Measurements from ENCODE around the gene PGAP6. TPM values are rescaled to one million over a fixed set of nuclear protein-coding genes. Genes with fewer than 3 reads are reported as not detected.

The PGAP6 gene
- total RNA-seq, 1 donor from 2014 or later: 47.6 TPM

DNA sequence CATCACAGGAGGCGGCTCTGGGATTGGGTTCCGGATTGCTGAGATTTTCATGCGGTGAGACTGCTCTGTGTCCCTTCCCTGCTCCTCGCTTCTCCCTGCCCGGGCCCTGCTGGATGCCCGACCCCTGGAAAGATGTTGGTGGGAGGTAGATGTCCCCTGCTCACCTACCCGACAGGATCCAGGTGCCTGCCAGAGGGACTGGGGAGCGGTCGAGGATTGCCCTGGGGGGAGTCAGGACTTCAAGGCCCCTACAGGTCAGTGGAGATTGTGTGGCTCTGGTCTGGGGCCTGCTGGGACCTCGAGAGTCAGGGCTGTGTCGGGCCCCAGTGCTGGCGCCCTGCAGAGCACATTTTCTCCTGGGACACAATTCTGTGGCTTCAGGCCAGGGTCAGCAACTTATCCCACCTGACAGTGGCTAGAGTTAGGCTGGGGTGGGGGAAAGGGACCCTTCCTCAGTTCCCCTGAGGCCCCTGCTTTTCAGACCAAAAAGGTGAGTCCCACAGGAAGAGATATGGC, 23.3 kb upstream of the PGAP6 start:
- intact Hi-C loops (cut with DNase I): no loop called here
- DNase-seq (ENCODE audit: low spot score in 2 of 2): no peak
- no peaks in the 10 kb centered on the region for H3K9me3 ChIP-seq
- H3K4me3 ChIP-seq: no peak overlapping the region
- peaks cover 0 to 2% of the 10 kb centered on the region in 2 donors for H3K36me3 ChIP-seq
- TF ChIP-seq, protein P1, sequence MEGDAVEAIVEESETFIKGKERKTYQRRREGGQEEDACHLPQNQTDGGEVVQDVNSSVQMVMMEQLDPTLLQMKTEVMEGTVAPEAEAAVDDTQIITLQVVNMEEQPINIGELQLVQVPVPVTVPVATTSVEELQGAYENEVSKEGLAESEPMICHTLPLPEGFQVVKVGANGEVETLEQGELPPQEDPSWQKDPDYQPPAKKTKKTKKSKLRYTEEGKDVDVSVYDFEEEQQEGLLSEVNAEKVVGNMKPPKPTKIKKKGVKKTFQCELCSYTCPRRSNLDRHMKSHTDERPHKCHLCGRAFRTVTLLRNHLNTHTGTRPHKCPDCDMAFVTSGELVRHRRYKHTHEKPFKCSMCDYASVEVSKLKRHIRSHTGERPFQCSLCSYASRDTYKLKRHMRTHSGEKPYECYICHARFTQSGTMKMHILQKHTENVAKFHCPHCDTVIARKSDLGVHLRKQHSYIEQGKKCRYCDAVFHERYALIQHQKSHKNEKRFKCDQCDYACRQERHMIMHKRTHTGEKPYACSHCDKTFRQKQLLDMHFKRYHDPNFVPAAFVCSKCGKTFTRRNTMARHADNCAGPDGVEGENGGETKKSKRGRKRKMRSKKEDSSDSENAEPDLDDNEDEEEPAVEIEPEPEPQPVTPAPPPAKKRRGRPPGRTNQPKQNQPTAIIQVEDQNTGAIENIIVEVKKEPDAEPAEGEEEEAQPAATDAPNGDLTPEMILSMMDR (IDR thresholded peaks at IDR 0.05): no peak
- H3K4me1 ChIP-seq: peaks cover 0 to 6% of the 10 kb centered on the region in 2 donors
- no peaks in the 10 kb centered on the region for H3K27me3 ChIP-seq
- no peak overlapping the region for H3K27ac ChIP-seq

DNA sequence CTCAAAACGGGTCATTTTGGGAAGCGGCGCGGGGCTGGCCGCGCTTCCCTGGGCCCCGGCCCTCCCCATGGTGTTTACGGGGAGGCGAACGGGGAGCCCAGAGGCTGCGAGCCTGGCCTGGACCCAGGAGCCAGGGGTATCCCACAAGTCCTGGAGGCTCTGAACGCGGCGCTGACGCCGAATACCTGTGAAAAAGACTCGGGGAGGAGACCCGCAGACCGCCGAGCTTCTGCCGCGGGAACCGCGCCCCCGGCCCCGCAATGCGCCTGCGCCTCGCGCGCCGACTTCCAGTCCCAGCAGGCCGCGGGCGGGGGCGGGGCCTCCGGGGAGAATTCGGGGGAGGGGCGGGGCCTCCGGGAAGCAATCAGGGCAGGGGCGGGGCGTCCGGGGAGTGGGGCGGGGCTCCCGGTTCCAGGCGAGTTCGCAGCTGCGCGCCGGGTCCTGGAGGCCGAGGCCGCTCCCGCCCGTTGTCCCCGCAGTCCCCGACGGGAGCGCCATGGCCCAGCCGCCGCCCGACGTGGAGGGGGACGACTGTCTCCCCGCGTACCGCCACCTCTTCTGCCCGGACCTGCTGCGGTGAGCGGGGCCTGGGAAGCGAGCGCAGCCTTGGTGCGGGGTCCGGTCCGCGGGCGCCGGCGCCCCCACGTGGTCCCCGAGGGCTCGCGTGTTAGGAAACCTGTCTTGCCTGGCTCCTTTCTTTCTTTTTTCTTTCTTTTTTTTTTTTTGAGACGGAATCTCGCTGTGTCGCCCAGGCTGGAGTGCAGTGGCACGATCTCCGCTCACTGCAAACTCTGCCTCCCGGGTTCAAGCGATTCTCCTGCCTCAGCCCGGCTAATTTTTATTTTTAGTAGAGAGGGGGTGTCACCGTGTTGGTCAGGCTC, 19.9 kb upstream of the PGAP6 start, which contains the start of gene DECR2:
DECR2 (plus strand) TSS at position 418 of the 881 bp plus-strand sequence; CDS start at position 497, 79 bp downstream.
- H3K4me3 ChIP-seq: peak within 1 kb of the TSS; percentile 63 to 76
- intact Hi-C loops (cut with DNase I): loop anchor here (1.0 to 2.0 kb wide), 3 partner anchors 19 to 49 kb away; partner anchors contain the start of genes AXIN1 and RAB11FIP3
- H3K9me3 ChIP-seq: no peaks in the 10 kb centered on the region
- TF ChIP-seq, protein P1 (IDR thresholded peaks at IDR 0.05): peak; percentile 21 to 67 (median 63)
- no peaks in the 10 kb centered on the region for H3K27me3 ChIP-seq
- peaks cover 4 to 10% of the 10 kb centered on the region in 2 donors for H3K4me1 ChIP-seq
- H3K27ac ChIP-seq: peak within 1 kb of the TSS; percentile 88 to 93
- no peaks in the 10 kb centered on the region for H3K36me3 ChIP-seq
- DNase-seq (ENCODE audit: low spot score in 2 of 2): peak; percentile 75 to 97

DNA sequence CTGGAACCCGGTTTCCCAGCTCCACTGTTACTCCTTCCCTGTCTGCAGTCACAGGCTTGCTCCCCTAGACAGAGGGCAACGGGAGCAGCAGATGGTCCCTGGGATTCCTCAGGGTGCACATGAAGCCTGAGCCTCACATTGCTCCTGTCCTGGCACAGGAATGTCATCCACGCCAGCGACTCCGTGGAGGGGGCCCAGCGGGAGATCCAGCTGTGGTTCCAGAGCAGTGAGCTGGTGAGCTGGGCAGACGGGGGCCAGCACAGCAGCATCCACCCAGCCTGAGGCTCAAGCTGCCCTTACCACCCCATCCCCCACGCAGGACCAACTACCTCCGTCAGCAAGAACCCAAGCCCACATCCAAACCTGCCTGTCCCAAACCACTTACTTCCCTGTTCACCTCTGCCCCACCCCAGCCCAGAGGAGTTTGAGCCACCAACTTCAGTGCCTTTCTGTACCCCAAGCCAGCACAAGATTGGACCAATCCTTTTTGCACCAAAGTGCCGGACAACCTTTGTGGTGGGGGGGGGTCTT, 18.3 kb upstream of the PGAP6 start:
- H3K4me1 ChIP-seq: peaks cover 4 to 10% of the 10 kb centered on the region in 2 donors
- intact Hi-C loops (cut with DNase I): no loop called here
- DNase-seq (ENCODE audit: low spot score in 2 of 2): no peak
- TF ChIP-seq, protein P1 (IDR thresholded peaks at IDR 0.05): no peak
- H3K27me3 ChIP-seq: no peaks in the 10 kb centered on the region
- H3K36me3 ChIP-seq: no peaks in the 10 kb centered on the region
- H3K9me3 ChIP-seq: no peaks in the 10 kb centered on the region
- H3K27ac ChIP-seq: peak overlapping the region; percentile 65 to 93
- H3K4me3 ChIP-seq: no peak overlapping the region

DNA sequence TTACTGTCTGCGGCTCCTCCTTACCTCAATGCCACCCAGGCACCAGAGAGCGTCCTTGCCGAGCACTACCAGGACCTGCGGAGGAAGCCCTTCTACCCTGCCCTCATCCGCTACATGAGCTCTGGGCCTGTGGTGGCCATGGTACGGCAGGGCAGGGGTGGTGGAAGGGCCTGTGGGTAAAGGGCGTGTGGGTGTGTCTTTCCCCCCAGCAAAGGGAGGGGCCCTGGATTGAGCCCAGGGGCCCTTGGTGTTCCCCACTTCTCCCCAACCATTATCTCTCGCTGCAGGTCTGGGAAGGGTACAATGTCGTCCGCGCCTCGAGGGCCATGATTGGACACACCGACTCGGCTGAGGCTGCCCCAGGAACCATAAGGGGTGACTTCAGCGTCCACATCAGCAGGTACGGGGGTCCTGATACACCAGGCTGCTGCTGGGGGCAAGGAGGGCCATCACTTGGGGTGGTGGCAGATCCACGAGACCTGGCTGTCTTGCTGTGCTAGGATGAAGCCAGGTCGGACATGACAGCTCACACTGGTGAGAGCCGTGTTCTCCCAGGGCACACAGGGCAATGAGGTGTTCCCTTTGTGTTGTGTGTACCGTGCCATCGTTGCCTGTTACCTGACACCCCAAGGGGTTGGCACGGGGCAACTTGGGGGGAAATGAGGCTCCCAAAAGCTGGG, 17.7 kb upstream of the PGAP6 start:
- no peaks in the 10 kb centered on the region for H3K9me3 ChIP-seq
- H3K4me1 ChIP-seq: peaks cover 4 to 10% of the 10 kb centered on the region in 2 donors
- H3K27me3 ChIP-seq: no peaks in the 10 kb centered on the region
- no peaks in the 10 kb centered on the region for H3K36me3 ChIP-seq
- intact Hi-C loops (cut with DNase I): loop anchor here (10.0 kb wide), 1 partner anchor 265 kb away; the partner anchor contains the start of gene RHOT2
- no peak overlapping the region for H3K4me3 ChIP-seq
- TF ChIP-seq, protein P1 (IDR thresholded peaks at IDR 0.05): no peak
- no peak for DNase-seq (ENCODE audit: low spot score in 2 of 2)
- H3K27ac ChIP-seq: no peak overlapping the region

DNA sequence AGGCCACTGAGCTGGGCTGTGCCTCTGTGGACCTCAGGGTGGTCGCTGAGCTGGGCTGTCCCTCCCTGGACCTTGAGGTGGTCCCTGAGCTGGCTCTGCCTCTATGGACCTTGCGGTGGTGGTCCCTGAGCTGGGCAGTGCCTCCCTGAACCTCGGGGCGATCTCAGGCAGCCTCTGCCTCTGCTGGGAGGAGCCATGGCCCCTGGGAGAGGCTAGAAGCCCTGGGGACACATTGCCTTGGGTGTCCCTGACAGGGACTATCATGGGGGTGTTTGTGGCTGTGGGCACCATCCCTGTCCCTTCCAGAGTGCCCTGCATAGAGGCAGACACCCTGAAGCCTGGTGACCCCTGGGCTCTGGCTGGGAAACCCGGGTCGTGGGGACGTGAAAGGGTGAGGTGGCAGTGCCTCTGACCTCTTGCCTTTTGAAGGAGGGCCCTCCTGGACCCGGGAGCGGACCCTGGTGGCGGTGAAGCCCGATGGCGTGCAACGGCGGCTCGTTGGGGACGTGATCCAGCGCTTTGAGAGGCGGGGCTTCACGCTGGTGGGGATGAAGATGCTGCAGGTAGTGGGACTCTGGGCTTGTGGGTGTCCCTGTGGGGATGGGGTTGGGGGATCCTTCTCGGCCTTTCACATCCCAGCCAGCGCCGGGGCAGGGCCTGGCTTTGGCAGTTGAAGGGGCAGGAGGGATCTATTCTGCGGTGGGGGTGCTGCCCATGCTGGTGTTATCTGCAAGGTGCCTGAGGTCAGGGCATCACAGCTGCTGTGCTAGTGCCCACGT, 17.0 kb upstream of the PGAP6 start:
- Histone ChIP-seq H3K4me3 (no peak overlapping the region), H3K27me3 (no peaks in the 10 kb centered on the region), H3K36me3 (no peaks in the 10 kb centered on the region), H3K9me3 (no peaks in the 10 kb centered on the region), H3K27ac (peak overlapping the region; percentile 58 to 88), H3K4me1 (peaks cover 4 to 10% of the 10 kb centered on the region in 2 donors)
- intact Hi-C loops (cut with DNase I): loop anchor here (10.0 kb wide), 1 partner anchor 266 kb away; the partner anchor contains the start of gene RHOT2
- no peak for DNase-seq (ENCODE audit: low spot score in 2 of 2)
- TF ChIP-seq, protein P1 (IDR thresholded peaks at IDR 0.05): no peak

All from ascending aorta (tissue), 2 donors.